H9 (cell line): ENCODE data around the gene SYF2. TPM values are rescaled to one million over a fixed set of nuclear protein-coding genes. Genes with fewer than 3 reads are reported as not detected.

Experiments used
- DNase-seq: peaks from one replicate; pipeline ENCODE4 v3.0.0-alpha.2; 2017
- H2AFZ ChIP-seq: one replicate; pipeline ENCODE4 v1.6.1; 2013; ENCODE audit warnings: mild to moderate bottlenecking, low read length, control low read depth, moderate library complexity
- H2AK5ac ChIP-seq: 2 replicates; pipeline ENCODE4 v1.6.1; 2013; ENCODE audit warnings: low read length, control low read depth, mixed read lengths; ENCODE audit not compliant: insufficient read length
- H2BK120ac ChIP-seq: one replicate; pipeline ENCODE4 v1.6.1; 2013; ENCODE audit warnings: low read depth, mild to moderate bottlenecking, low read length, control low read depth, inconsistent platforms; ENCODE audit not compliant: poor library complexity, severe bottlenecking
- H2BK12ac ChIP-seq: 2 replicates; pipeline ENCODE4 v1.6.1; 2013; ENCODE audit warnings: low read length, control low read depth, mixed read lengths, low read depth; ENCODE audit not compliant: insufficient read length
- H2BK15ac ChIP-seq: 2 replicates; pipeline ENCODE4 v1.6.1; 2013; ENCODE audit warnings: low read depth, low read length, control low read depth
- H2BK20ac ChIP-seq: one replicate; pipeline ENCODE4 v1.6.1; 2013; ENCODE audit warnings: low read depth, mild to moderate bottlenecking, low read length, control low read depth, inconsistent platforms; ENCODE audit not compliant: poor library complexity, severe bottlenecking
- H2BK5ac ChIP-seq: 2 replicates; pipeline ENCODE4 v1.6.1; 2013; ENCODE audit warnings: low read length, control low read depth, mixed read lengths; ENCODE audit not compliant: insufficient read length
- H3K14ac ChIP-seq: 2 replicates; pipeline ENCODE4 v1.6.1; 2013; ENCODE audit warnings: low read length, control low read depth; ENCODE audit not compliant: insufficient read depth
- H3K18ac ChIP-seq: 2 replicates; pipeline ENCODE4 v1.6.1; 2013; ENCODE audit warnings: low read depth, mild to moderate bottlenecking, mixed read lengths, low read length, control low read depth; ENCODE audit not compliant: insufficient read length
- H3K23ac ChIP-seq: 2 replicates; pipeline ENCODE4 v1.6.1; 2013; ENCODE audit warnings: low read length, control low read depth, mixed read lengths, low read depth; ENCODE audit not compliant: insufficient read length
- H3K23me2 ChIP-seq: 2 replicates; pipeline ENCODE4 v1.6.1; 2013; ENCODE audit warnings: low read depth, mild to moderate bottlenecking, mixed read lengths, low read length, control low read depth; ENCODE audit not compliant: insufficient read length, poor library complexity, severe bottlenecking
- H3K27ac ChIP-seq: 2 replicates; pipeline ENCODE4 v1.5.1; 2013; ENCODE audit warnings: low read length, control low read depth, mixed read lengths, low read depth; ENCODE audit not compliant: insufficient read length
- H3K27me3 ChIP-seq: 2 replicates; pipeline ENCODE4 v1.6.1; 2013; ENCODE audit warnings: low read length, control low read depth, inconsistent platforms; ENCODE audit not compliant: insufficient read depth
- H3K4ac ChIP-seq: 2 replicates; pipeline ENCODE4 v1.6.1; 2013; ENCODE audit warnings: low read depth, mild to moderate bottlenecking, control low read depth, inconsistent platforms, low read length, moderate library complexity
- H3K4me1 ChIP-seq: 2 replicates; pipeline ENCODE4 v1.6.1; 2013; ENCODE audit warnings: low read length, control low read depth, inconsistent platforms; ENCODE audit not compliant: insufficient read depth
- H3K4me2 ChIP-seq: 2 replicates; pipeline ENCODE4 v1.6.1; 2013; ENCODE audit warnings: low read length, control low read depth, mixed read lengths; ENCODE audit not compliant: insufficient read length, insufficient read depth
- H3K56ac ChIP-seq: 2 replicates; pipeline ENCODE4 v1.6.1; 2013; ENCODE audit warnings: low read depth, mild to moderate bottlenecking, mixed read lengths, low read length, control low read depth; ENCODE audit not compliant: insufficient read length
- H3K79me1 ChIP-seq: 2 replicates; pipeline ENCODE4 v1.6.1; 2013; ENCODE audit warnings: low read depth, mild to moderate bottlenecking, moderate library complexity, low read length, control low read depth, inconsistent platforms; ENCODE audit not compliant: insufficient read depth, poor library complexity, severe bottlenecking
- H3K79me2 ChIP-seq: 2 replicates; pipeline ENCODE4 v1.6.1; 2013; ENCODE audit warnings: low read length, control low read depth, inconsistent platforms; ENCODE audit not compliant: insufficient read depth
- H3K9ac ChIP-seq: 2 replicates; pipeline ENCODE4 v1.6.1; 2013; ENCODE audit warnings: low read length, control low read depth, mixed read lengths; ENCODE audit not compliant: insufficient read length; ENCODE audit errors: extremely low read depth
- H3K9me3 ChIP-seq: one replicate; pipeline ENCODE4 v1.6.1; 2013; ENCODE audit warnings: low read depth, low read length, inconsistent platforms; ENCODE audit not compliant: control insufficient read depth
- H3T11ph ChIP-seq: one replicate; pipeline ENCODE4 v1.6.1; 2013; ENCODE audit warnings: mild to moderate bottlenecking, low read length, control low read depth, inconsistent platforms
- H4K20me1 ChIP-seq: one replicate; pipeline ENCODE4 v1.6.1; 2013; ENCODE audit not compliant: control insufficient read depth, insufficient read length, insufficient read depth
- H4K5ac ChIP-seq: 2 replicates; pipeline ENCODE4 v1.6.1; 2013; ENCODE audit warnings: low read depth, mild to moderate bottlenecking, mixed read lengths, low read length, control low read depth; ENCODE audit not compliant: insufficient read length
- H4K8ac ChIP-seq: replicated peaks from 2 replicates; pipeline ENCODE4 v1.6.1; 2013; ENCODE audit warnings: low read length, control low read depth, mixed read lengths, low read depth; ENCODE audit not compliant: insufficient read length
- H4K91ac ChIP-seq: 2 replicates; pipeline ENCODE4 v1.6.1; 2013; ENCODE audit warnings: low read depth, mild to moderate bottlenecking, moderate library complexity, mixed read lengths, low read length, control low read depth; ENCODE audit not compliant: insufficient read length
- H3K27ac Mint-ChIP-seq, 3 experiments: 2 replicates in 2 of 3; 3 replicates in 1 of 3; pipeline ENCODE4 v1.8.0; 2020 to 2021; ENCODE audit warnings: mixed read lengths in 3 of 3, mild to moderate bottlenecking in 1 of 3, moderate library complexity in 1 of 3
- H3K27me3 Mint-ChIP-seq: 2 replicates; pipeline ENCODE4 v1.8.0; 2021; ENCODE audit warnings: low read depth, mild to moderate bottlenecking, moderate library complexity, mixed read lengths
- H3K36me3 Mint-ChIP-seq, 3 experiments: 2 replicates in 2 of 3; 3 replicates in 1 of 3; pipeline ENCODE4 v1.8.0; 2020 to 2021; ENCODE audit warnings: low read depth in 3 of 3, mixed read lengths in 3 of 3; ENCODE audit not compliant: insufficient read depth in 1 of 3
- H3K4me1 Mint-ChIP-seq, 2 experiments: 2 replicates each; pipeline ENCODE4 v1.8.0; 2020; ENCODE audit warnings: mixed read lengths in 2 of 2
- H3K4me3 Mint-ChIP-seq, 2 experiments: 2 replicates in 1 of 2; 3 replicates in 1 of 2; pipeline ENCODE4 v1.8.0; 2020 to 2021; ENCODE audit warnings: mild to moderate bottlenecking in 2 of 2, mixed read lengths in 2 of 2, moderate library complexity in 1 of 2
- H3K9me3 Mint-ChIP-seq, 2 experiments: 2 replicates in 1 of 2; 3 replicates in 1 of 2; pipeline ENCODE4 v1.8.0; 2020; ENCODE audit warnings: mild to moderate bottlenecking in 2 of 2, mixed read lengths in 2 of 2, moderate library complexity in 1 of 2
- CTCF ChIP-seq: fragments of 200-600 bp; sonication (generic); conservative IDR thresholded peaks from 3 replicates; pipeline ENCODE4 v1.8.0; 2021; ENCODE audit warnings: antibody characterized with exemption, mild to moderate bottlenecking
- WGBS: extraction: QIAGEN DNeasy Blood & Tissue Kit; methylation state at CpG from one replicate; pipeline ENCODE4 v1.1.7; 2013; ENCODE audit warnings: missing lambda C conversion rate, low lambda C conversion rate, mixed read lengths; ENCODE audit not compliant: insufficient read length; ENCODE audit errors: extremely low coverage; 5-methylcytosine and 5-hydroxymethylcytosine counted together
- total RNA-seq: library from RNA; stranded (reverse); gene quantifications from 2 replicates; pipeline ENCODE4 v1.2.1, GENCODE V29; 2021

SYF2 gene
- total RNA-seq, 1 experiment from 2014 or later, result 36.5 TPM

DNA sequence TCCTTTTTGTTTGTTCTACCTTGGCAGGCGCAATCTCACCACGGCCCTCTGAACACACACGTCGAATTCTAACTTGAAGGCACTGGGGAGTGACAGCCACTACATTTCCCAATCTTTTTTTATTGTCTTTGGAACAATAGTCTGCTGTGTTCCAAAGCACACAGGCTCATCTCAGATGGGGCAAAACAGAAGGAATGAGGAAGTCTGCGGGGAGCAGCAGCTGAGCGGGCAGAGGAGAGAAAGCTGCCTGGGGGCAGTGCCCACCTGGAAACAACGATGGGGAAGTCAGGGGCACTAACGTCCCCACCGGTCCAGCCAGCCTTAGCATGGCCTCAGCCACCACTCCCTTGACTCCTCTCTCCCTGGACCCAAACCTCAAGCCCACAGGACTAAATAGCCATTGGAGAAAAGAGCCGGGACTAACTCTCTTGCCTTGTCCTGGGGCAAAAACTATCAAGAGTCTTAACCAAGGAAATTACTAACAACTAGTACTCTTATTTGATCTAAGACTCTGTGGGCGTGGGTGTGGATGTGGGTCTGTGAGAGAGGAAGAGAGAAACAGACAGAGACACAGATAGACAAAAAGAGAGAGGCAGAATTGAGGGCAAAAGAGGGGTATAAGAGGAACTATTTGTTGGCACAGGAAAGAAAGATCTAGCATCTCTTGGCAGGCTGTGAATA lies 34.2 kb downstream of the SYF2 start:
- no peak overlapping the region for H4K8ac ChIP-seq
- Mint-ChIP-seq H3K9me3 (no peaks in the 10 kb centered on the region; a peak in 1 of 5 replicates), H3K4me1 (peaks cover 15 to 27% of the 10 kb centered on the region in 2 experiments), H3K27me3 (no peaks in the 10 kb centered on the region; the same call in 1 of the 2 replicates), H3K36me3 (no peaks in the 10 kb centered on the region), H3K4me3 (no peak overlapping the region), H3K27ac (no peak overlapping the region)
- H2BK15ac ChIP-seq, result no peak overlapping the region
- H2BK20ac ChIP-seq, result no peak overlapping the region
- H3K56ac ChIP-seq, result no peak overlapping the region
- no peaks in the 10 kb centered on the region for H3K27me3 ChIP-seq
- WGBS, result no CpG with 5 or more reads among the region's 11 CpGs
- TF ChIP-seq CTCF, result no peak
- H2BK5ac ChIP-seq, result no peak overlapping the region
- no peaks in the 10 kb centered on the region for H3K79me1 ChIP-seq
- H3K9me3 ChIP-seq, result no peaks in the 10 kb centered on the region
- no peak overlapping the region for H3K14ac ChIP-seq
- H3K4me1 ChIP-seq, result no peaks in the 10 kb centered on the region
- no peak overlapping the region for H3K23ac ChIP-seq
- H3K79me2 ChIP-seq, result no peaks in the 10 kb centered on the region
- H4K5ac ChIP-seq, result no peak overlapping the region
- no peaks in the 10 kb centered on the region for H3K23me2 ChIP-seq
- no peak for DNase-seq
- no peaks in the 10 kb centered on the region for H4K20me1 ChIP-seq
- no peak overlapping the region for H3K4me2 ChIP-seq
- H3K27ac ChIP-seq, result no peak overlapping the region
- H3K4ac ChIP-seq, result no peak overlapping the region
- no peak overlapping the region for H4K91ac ChIP-seq
- no peak overlapping the region for H2AFZ ChIP-seq
- H2BK12ac ChIP-seq, result no peak overlapping the region
- H3K9ac ChIP-seq, result no peak overlapping the region
- no peak overlapping the region for H3K18ac ChIP-seq
- no peak overlapping the region for H3T11ph ChIP-seq
- no peak overlapping the region for H2BK120ac ChIP-seq
- no peak overlapping the region for H2AK5ac ChIP-seq
